Keratinocyte (primary cell): ENCODE measurements around the gene PFN4. TPM values are rescaled to one million over a fixed set of nuclear protein-coding genes. Genes with fewer than 3 reads are reported as not detected.
"Not testable (repeated sequence)": the region's sequence is repeated elsewhere in the genome, so short reads cannot be mapped to it uniquely, and the experiment has no call there.

Experiments
- DNase-seq: peaks from one replicate; pipeline ENCODE4 v3.0.0-alpha.2; 2011; ENCODE audit warnings: low read depth, missing footprints, low spot score
- FAIRE-seq: peaks from 2 replicates; lab custom pipeline; 2011; peaks lifted over from hg19 to GRCh38; lab: Jason Lieb, UNC
- H2AFZ ChIP-seq: 2 replicates; pipeline ENCODE4 v1.6.0; 2012; ENCODE audit warnings: low read length, control low read depth, inconsistent platforms; ENCODE audit not compliant: control insufficient read depth
- H3K27ac ChIP-seq: 2 replicates; pipeline ENCODE4 v1.5.1; 2011; ENCODE audit warnings: low read length; ENCODE audit not compliant: control insufficient read depth, insufficient read depth
- H3K27me3 ChIP-seq: 3 replicates; pipeline ENCODE4 v1.6.0; 2011; ENCODE audit warnings: low read length; ENCODE audit not compliant: control insufficient read depth, insufficient read depth; ENCODE audit errors: extremely low read depth
- H3K36me3 ChIP-seq, 2 experiments: 2 replicates in 1 of 2; 3 replicates in 1 of 2; pipeline ENCODE4 v1.5.1; 2011; ENCODE audit warnings: low read length in 2 of 2, mild to moderate bottlenecking in 1 of 2; ENCODE audit not compliant: control insufficient read depth in 2 of 2, insufficient read depth in 2 of 2; ENCODE audit errors: extremely low read depth in 1 of 2
- H3K4me1 ChIP-seq: 3 replicates; pipeline ENCODE4 v1.5.1; 2011; ENCODE audit warnings: low read length; ENCODE audit not compliant: control insufficient read depth, insufficient read depth; ENCODE audit errors: extremely low read depth
- H3K4me2 ChIP-seq: 3 replicates; pipeline ENCODE4 v1.6.0; 2011; ENCODE audit warnings: low read depth, low read length; ENCODE audit not compliant: control insufficient read depth, insufficient read depth; ENCODE audit errors: extremely low read depth
- H3K4me3 ChIP-seq, 3 experiments: fragments of 200-600 bp in 1 of 3; sonication (generic) in 1 of 3; 2 replicates in 2 of 3; 3 replicates in 1 of 3; pipeline ENCODE4 v1.5.1; 2011 to 2016; ENCODE audit warnings: low read length in 3 of 3, mild to moderate bottlenecking in 3 of 3, control low read depth in 2 of 3, inconsistent platforms in 1 of 3, low read depth in 1 of 3, mixed read lengths in 1 of 3, mixed run types in 1 of 3, moderate library complexity in 1 of 3; ENCODE audit not compliant: control insufficient read depth in 2 of 3, insufficient read depth in 2 of 3; ENCODE audit errors: extremely low read depth in 1 of 3
- H3K79me2 ChIP-seq: 2 replicates; pipeline ENCODE4 v1.6.0; 2012; ENCODE audit warnings: low read length; ENCODE audit not compliant: control insufficient read depth, insufficient read depth
- H3K9ac ChIP-seq: 3 replicates; pipeline ENCODE4 v1.6.0; 2011; ENCODE audit warnings: low read length; ENCODE audit not compliant: control insufficient read depth, insufficient read depth; ENCODE audit errors: extremely low read depth
- H3K9me1 ChIP-seq: 3 replicates; pipeline ENCODE4 v1.6.0; 2011; ENCODE audit warnings: low read length; ENCODE audit not compliant: control insufficient read depth, insufficient read depth; ENCODE audit errors: extremely low read depth
- H3K9me3 ChIP-seq: 2 replicates; pipeline ENCODE4 v1.5.1; 2012; ENCODE audit warnings: low read depth, low read length; ENCODE audit not compliant: control insufficient read depth
- H4K20me1 ChIP-seq: 3 replicates; pipeline ENCODE4 v1.6.0; 2011; ENCODE audit warnings: low read length; ENCODE audit not compliant: control insufficient read depth, insufficient read depth; ENCODE audit errors: extremely low read depth
- EZH2 ChIP-seq: IDR thresholded peaks from one replicate; pipeline ENCODE4 v1.6.1; 2012; ENCODE audit warnings: inconsistent platforms, mild to moderate bottlenecking, low read length, moderate library complexity
- dilution Hi-C: fragments of 300-500 bp; cut with MboI; formaldehyde crosslinking; loops from one replicate; pipeline ENCODE4 v1.7.0; 2020; ENCODE audit warnings: low sequenced_read_pairs; ENCODE audit not compliant: extremely low pct_ligation_motif_present
- polyA plus RNA-seq, 5 experiments: library from polyadenylated mRNA; depleted of rRNA in 3 of 5; stranded (reverse) in 3 of 5; stranded (forward) in 1 of 5; unstranded in 1 of 5; fragments of >200 nt; gene quantifications; 1 replicate in 1 of 5; 2 replicates in 3 of 5; 3 replicates in 1 of 5; pipeline versions ENCODE4 v1.2.1 to v1.2.3, GENCODE V29; 2011 to 2012; ENCODE audit warnings: missing spikeins in 2 of 5, low read depth in 1 of 5, low replicate concordance in 1 of 5
- TF ChIP-seq, protein P1 (sequence below), 3 experiments: IDR thresholded peaks in 1 of 3; conservative IDR thresholded peaks in 1 of 3; optimal IDR thresholded peaks in 1 of 3; 2 replicates in 2 of 3; 3 replicates in 1 of 3; pipeline versions ENCODE3 to v1.5.1; 2011; ENCODE audit warnings: low read length in 3 of 3, mild to moderate bottlenecking in 3 of 3, moderate library complexity in 2 of 3, control low read depth in 1 of 3, inconsistent platforms in 1 of 3; ENCODE audit not compliant: insufficient read depth in 2 of 3; ENCODE audit errors: extremely low read depth in 1 of 3

Gene PFN4
- polyA plus RNA-seq, 1 donor (not counting 4 experiments of a cell fraction or from before 2014, with no cell fraction given) = 0.16 TPM

DNA sequence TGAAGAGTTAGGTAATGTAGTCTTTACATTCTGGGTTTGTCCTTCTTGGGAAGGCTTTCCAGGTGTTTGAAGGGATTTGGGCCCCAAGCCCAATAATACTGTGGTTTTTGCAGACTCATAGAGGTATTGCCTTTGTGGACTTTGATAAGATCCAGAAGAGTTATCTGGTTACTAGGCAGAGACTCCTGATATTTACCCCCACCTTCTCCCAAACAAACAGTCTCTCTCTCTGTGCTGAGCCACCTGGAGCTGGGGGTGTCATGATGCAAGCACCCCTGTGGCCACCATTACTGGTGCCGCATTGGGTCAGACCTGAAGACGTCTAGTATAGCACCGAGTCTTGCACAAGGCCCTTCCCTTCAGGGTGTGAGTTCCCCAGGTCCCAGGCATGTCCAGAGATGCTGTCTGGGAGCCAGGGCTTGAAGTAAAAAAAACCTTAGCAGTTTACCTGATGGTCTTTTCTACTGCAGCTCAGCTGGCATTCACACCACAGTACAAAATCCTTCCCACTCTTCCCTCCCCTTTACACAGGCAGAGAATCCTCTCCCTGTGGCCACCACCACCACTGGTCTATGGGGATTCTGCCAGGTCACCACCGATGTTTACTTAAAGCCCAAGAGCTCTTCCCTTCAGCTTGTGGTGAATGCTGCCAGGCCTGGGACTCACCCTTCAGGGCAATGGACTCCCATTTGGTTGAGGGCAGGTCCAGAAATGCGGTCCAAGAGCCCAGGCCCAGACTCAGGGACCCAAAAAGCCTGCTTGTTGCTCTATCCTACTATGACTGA is 29.5 kb upstream of the PFN4 start:
- H3K4me3 ChIP-seq = no peak overlapping the region
- no peak overlapping the region for H3K9ac ChIP-seq
- H3K9me1 ChIP-seq = no peaks in the 10 kb centered on the region
- FAIRE-seq (no peak), DNase-seq (no peak)
- H3K27me3 ChIP-seq = no peaks in the 10 kb centered on the region
- no peak overlapping the region for H3K27ac ChIP-seq
- no peaks in the 10 kb centered on the region for H3K79me2 ChIP-seq
- no peaks in the 10 kb centered on the region for H3K4me1 ChIP-seq
- no peak for TF ChIP-seq EZH2
- TF ChIP-seq, protein P1, sequence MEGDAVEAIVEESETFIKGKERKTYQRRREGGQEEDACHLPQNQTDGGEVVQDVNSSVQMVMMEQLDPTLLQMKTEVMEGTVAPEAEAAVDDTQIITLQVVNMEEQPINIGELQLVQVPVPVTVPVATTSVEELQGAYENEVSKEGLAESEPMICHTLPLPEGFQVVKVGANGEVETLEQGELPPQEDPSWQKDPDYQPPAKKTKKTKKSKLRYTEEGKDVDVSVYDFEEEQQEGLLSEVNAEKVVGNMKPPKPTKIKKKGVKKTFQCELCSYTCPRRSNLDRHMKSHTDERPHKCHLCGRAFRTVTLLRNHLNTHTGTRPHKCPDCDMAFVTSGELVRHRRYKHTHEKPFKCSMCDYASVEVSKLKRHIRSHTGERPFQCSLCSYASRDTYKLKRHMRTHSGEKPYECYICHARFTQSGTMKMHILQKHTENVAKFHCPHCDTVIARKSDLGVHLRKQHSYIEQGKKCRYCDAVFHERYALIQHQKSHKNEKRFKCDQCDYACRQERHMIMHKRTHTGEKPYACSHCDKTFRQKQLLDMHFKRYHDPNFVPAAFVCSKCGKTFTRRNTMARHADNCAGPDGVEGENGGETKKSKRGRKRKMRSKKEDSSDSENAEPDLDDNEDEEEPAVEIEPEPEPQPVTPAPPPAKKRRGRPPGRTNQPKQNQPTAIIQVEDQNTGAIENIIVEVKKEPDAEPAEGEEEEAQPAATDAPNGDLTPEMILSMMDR (optimal IDR thresholded peaks at IDR 0.05 in 1 of 3, IDR thresholded peaks at IDR 0.05 in 1 of 3, conservative IDR thresholded peaks at IDR 0.05 in 1 of 3; ENCODE audit: extremely low read depth in 1 of 3, insufficient read depth in 2 of 3, low read length in 3 of 3) = no peak
- no peak overlapping the region for H3K4me2 ChIP-seq
- no peaks in the 10 kb centered on the region for H3K36me3 ChIP-seq
- H4K20me1 ChIP-seq = no peaks in the 10 kb centered on the region
- no peak overlapping the region for H2AFZ ChIP-seq
- H3K9me3 ChIP-seq = no peaks in the 10 kb centered on the region
- dilution Hi-C loops = no loop called here

DNA sequence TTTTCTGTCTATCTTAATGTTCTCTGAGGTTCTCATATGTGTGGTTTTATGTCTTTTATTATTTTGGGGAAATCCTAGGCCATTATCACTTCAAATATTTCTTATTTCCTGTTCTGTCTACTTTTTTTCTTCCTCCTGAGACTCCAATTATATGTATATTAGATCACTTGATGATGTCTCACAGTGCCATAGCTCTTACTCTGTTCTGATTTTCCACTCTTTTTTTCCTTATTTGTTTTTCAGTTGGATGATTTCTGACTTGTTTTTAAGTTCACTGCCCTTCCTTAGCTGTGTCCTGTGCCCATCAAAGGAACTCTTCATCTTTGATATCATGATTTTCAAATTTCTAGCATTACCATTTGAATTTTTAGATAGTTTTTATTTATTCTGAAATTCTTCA is 24.2 kb upstream of the PFN4 start:
- Histone ChIP-seq H4K20me1 (no peaks in the 10 kb centered on the region), H3K27ac (no peak overlapping the region), H3K9me1 (no peaks in the 10 kb centered on the region), H3K4me2 (no peak overlapping the region), H3K36me3 (peaks cover 0 to 3% of the 10 kb centered on the region in 2 experiments), H3K27me3 (no peaks in the 10 kb centered on the region), H3K9me3 (no peaks in the 10 kb centered on the region), H3K79me2 (no peaks in the 10 kb centered on the region), H2AFZ (no peak overlapping the region), H3K4me1 (no peaks in the 10 kb centered on the region), H3K4me3 (no peak overlapping the region), H3K9ac (no peak overlapping the region)
- dilution Hi-C loops = no loop called here
- no peak for DNase-seq
- TF ChIP-seq EZH2 = no peak
- TF ChIP-seq, protein P1 (optimal IDR thresholded peaks at IDR 0.05 in 1 of 3, IDR thresholded peaks at IDR 0.05 in 1 of 3, conservative IDR thresholded peaks at IDR 0.05 in 1 of 3; ENCODE audit: extremely low read depth in 1 of 3, insufficient read depth in 2 of 3, low read length in 3 of 3) = no peak
- no peak for FAIRE-seq

DNA sequence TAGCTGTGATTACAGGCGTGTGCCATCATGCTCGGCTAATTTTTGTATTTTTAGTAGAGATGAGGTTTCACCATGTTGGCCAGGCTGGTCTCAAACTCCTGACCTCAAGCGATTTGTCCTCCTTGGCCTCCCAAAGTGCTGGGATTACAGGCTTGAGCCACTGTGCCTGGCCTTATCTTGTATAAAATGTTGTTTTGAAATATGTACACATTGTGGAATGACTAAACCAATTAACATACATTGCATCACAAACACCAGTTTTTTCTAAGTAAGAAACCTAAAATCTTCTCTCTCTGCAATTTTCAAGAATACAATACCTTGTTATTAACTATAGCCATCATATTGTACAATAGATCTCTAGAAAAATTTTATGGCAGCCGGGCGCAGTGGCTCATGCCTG is 17.2 kb upstream of the PFN4 start:
- dilution Hi-C loops, H3K4me1 ChIP-seq, DNase-seq, H2AFZ ChIP-seq, H3K27me3 ChIP-seq, H3K36me3 ChIP-seq, H3K9ac ChIP-seq, H3K4me3 ChIP-seq, H3K27ac ChIP-seq, H3K4me2 ChIP-seq, H4K20me1 ChIP-seq, H3K79me2 ChIP-seq, H3K9me3 ChIP-seq, FAIRE-seq, H3K9me1 ChIP-seq: not testable (repeated sequence)
